ENCODE results near the gene EBF3.

- TF ChIP-seq YY1 (IDR thresholded peaks at IDR 0.05; ENCODE audit: insufficient read depth, insufficient read length) = no peak
- TF ChIP-seq ZNF274 (IDR thresholded peaks at IDR 0.05; ENCODE audit: low read depth, low read length) = no peak
Observed at GRCh38 chr10:130003166-130003565, 39.1 kb upstream of the EBF3 start.
